ENCODE measurements around the gene ZSWIM6. TPM values are rescaled to one million over a fixed set of nuclear protein-coding genes. Genes with fewer than 3 reads are reported as not detected.

The ZSWIM6 gene
- polyA plus RNA-seq, 1 experiment: 11.1 TPM

- POLR2A ChIA-PET: no interaction called here
- CTCF ChIA-PET: interaction anchor here (1.3 kb wide), 1 partner anchor 8 kb away, joined by 3 read pairs; no protein-coding TSS in a partner anchor
- H3K4me3 ChIP-seq (ENCODE audit: low read depth, low read length): no peak overlapping the region
These were observed 244.5 kb downstream of the ZSWIM6 start for GRCh38 chr5:61576556-61576955.

GRCh38 chr5:61578858-61579503, 246.9 kb downstream of the ZSWIM6 start:
- Histone ChIP-seq H3K36me3 (ENCODE audit: control insufficient read depth, insufficient read depth, low read length) (no peaks in the 10 kb centered on the region), H3K27me3 (ENCODE audit: control insufficient read depth, insufficient read depth, low read length) (peaks cover 6% of the 10 kb centered on the region), H3K4me3 (ENCODE audit: low read depth, low read length) (no peak overlapping the region)
- ChIA-PET POLR2A (no interaction called here), CTCF (interaction anchor here (1.6 to 1.7 kb wide), 2 partner anchors 63 to 80 kb away, joined by 3 to 6 read pairs; no protein-coding TSS in a partner anchor)
- no peak for TF ChIP-seq CTCF (IDR thresholded peaks at IDR 0.05; ENCODE audit: insufficient read depth, low read depth, low read length)
- DNase-seq (ENCODE audit: low read depth): no peak

More at GRCh38 chr5:61576556-61576955, 244.5 kb downstream of the ZSWIM6 start:
- Histone ChIP-seq H3K36me3 (ENCODE audit: control insufficient read depth, insufficient read depth, low read length) (no peaks in the 10 kb centered on the region), H3K27me3 (ENCODE audit: control insufficient read depth, insufficient read depth, low read length) (peaks cover 1% of the 10 kb centered on the region)
- no peak for DNase-seq (ENCODE audit: low read depth)
- TF ChIP-seq CTCF (IDR thresholded peaks at IDR 0.05; ENCODE audit: insufficient read depth, low read depth, low read length): no peak

GRCh38 chr5:61582205-61582820, 250.3 kb downstream of the ZSWIM6 start:
- Histone ChIP-seq H3K27me3 (ENCODE audit: control insufficient read depth, insufficient read depth, low read length) (peaks cover 10% of the 10 kb centered on the region), H3K36me3 (ENCODE audit: control insufficient read depth, insufficient read depth, low read length) (no peaks in the 10 kb centered on the region), H3K4me3 (ENCODE audit: low read depth, low read length) (no peak overlapping the region)
- POLR2A ChIA-PET: no interaction called here
- CTCF ChIA-PET: interaction anchor here (1.0 kb wide), 1 partner anchor 15 kb away, joined by 3 read pairs; no protein-coding TSS in a partner anchor
- no peak for DNase-seq (ENCODE audit: low read depth)
- no peak for TF ChIP-seq CTCF (IDR thresholded peaks at IDR 0.05; ENCODE audit: insufficient read depth, low read depth, low read length)

GRCh38 chr5:61582887-61583286, 250.8 kb downstream of the ZSWIM6 start:
- Histone ChIP-seq H3K36me3 (ENCODE audit: control insufficient read depth, insufficient read depth, low read length) (no peaks in the 10 kb centered on the region), H3K27me3 (ENCODE audit: control insufficient read depth, insufficient read depth, low read length) (peaks cover 10% of the 10 kb centered on the region), H3K4me3 (ENCODE audit: low read depth, low read length) (no peak overlapping the region)
- no peak for TF ChIP-seq CTCF (IDR thresholded peaks at IDR 0.05; ENCODE audit: insufficient read depth, low read depth, low read length)
- POLR2A ChIA-PET: no interaction called here
- DNase-seq (ENCODE audit: low read depth): no peak
- CTCF ChIA-PET: no interaction called here

All from BJ (cell line).